Kidney epithelial cell (primary cell): ENCODE measurements around the gene BUB3. TPM values are rescaled to one million over a fixed set of nuclear protein-coding genes. Genes with fewer than 3 reads are reported as not detected.

ENCODE experiments used
- DNase-seq: peaks from one replicate; pipeline ENCODE4 v3.0.0-alpha.2; 2010; ENCODE audit warnings: low read depth
- H3K27me3 ChIP-seq: 2 replicates; pipeline ENCODE4 v1.6.0; 2011; ENCODE audit warnings: low read length; ENCODE audit not compliant: control insufficient read depth, insufficient read depth
- H3K36me3 ChIP-seq: 2 replicates; pipeline ENCODE4 v1.5.1; 2011; ENCODE audit warnings: low read length; ENCODE audit not compliant: control insufficient read depth, insufficient read depth
- H3K4me3 ChIP-seq: 2 replicates; pipeline ENCODE4 v1.5.1; 2011; ENCODE audit warnings: low read depth, mild to moderate bottlenecking, control low read depth, low read length
- total RNA-seq: library from RNA; depleted of rRNA; stranded (reverse); fragments of >200 nt; gene quantifications from 2 replicates; pipeline ENCODE4 v1.2.3, GENCODE V29; 2015
- TF ChIP-seq, protein P1 (sequence below): IDR thresholded peaks from 2 replicates; pipeline ENCODE4 v1.5.1; 2011; ENCODE audit warnings: mild to moderate bottlenecking, moderate library complexity, low read length, control low read depth, inconsistent platforms; ENCODE audit not compliant: insufficient read depth, poor library complexity, severe bottlenecking

BUB3 gene
- total RNA-seq, 1 donor from 2014 or later, result 153 TPM

DNA sequence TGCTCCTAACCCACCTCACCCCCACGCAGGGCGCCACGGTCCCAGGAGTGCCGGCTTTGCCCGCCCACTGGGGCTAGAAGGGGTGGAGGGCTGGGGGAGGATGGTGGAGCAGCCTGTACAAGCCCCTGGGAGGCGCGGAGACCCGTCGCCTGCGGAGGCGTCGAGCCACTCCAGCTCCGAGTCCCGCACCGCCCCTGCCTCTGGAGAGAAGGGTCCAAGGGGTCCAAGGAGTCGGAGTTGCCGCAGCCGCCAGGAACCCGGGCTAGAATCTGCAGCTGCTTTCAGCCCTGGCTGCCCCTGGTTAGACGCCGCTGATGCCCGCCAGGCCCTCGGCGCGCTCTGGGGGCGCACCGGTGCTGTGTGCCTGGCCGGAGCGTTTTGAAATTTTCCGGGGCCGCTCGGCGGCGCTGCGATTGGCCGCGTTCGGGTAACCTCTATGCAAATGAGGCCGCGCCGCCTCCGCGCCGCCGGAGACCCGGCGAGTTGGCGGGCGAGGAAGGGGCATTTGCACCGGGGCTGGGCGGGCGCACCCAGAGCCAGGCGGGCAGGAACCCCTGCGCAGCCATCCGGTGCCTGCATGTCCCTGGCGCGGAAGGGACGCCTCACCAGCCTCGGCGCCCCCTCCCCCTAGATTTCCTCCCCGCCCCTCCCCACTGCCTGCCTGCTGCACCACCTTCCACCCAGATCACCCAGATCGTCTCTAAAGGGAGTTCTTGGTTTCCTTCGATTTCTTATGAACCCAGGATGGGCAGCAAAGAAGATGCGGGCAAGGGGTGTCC lies 6.4 kb upstream of the BUB3 start, which contains the start of gene HMX2:
Gene HMX2 (plus strand): TSS at position 502 of the 779 bp plus-strand sequence. CDS start 243 bp downstream, at position 745.
- H3K36me3 ChIP-seq, result no peaks in the 10 kb centered on the region
- no peak within 1 kb of the TSS for H3K4me3 ChIP-seq
- H3K27me3 ChIP-seq, result peaks cover 93% of the 10 kb centered on the region
- DNase-seq, result no peak
- TF ChIP-seq, protein P1, sequence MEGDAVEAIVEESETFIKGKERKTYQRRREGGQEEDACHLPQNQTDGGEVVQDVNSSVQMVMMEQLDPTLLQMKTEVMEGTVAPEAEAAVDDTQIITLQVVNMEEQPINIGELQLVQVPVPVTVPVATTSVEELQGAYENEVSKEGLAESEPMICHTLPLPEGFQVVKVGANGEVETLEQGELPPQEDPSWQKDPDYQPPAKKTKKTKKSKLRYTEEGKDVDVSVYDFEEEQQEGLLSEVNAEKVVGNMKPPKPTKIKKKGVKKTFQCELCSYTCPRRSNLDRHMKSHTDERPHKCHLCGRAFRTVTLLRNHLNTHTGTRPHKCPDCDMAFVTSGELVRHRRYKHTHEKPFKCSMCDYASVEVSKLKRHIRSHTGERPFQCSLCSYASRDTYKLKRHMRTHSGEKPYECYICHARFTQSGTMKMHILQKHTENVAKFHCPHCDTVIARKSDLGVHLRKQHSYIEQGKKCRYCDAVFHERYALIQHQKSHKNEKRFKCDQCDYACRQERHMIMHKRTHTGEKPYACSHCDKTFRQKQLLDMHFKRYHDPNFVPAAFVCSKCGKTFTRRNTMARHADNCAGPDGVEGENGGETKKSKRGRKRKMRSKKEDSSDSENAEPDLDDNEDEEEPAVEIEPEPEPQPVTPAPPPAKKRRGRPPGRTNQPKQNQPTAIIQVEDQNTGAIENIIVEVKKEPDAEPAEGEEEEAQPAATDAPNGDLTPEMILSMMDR, result no peak

DNA sequence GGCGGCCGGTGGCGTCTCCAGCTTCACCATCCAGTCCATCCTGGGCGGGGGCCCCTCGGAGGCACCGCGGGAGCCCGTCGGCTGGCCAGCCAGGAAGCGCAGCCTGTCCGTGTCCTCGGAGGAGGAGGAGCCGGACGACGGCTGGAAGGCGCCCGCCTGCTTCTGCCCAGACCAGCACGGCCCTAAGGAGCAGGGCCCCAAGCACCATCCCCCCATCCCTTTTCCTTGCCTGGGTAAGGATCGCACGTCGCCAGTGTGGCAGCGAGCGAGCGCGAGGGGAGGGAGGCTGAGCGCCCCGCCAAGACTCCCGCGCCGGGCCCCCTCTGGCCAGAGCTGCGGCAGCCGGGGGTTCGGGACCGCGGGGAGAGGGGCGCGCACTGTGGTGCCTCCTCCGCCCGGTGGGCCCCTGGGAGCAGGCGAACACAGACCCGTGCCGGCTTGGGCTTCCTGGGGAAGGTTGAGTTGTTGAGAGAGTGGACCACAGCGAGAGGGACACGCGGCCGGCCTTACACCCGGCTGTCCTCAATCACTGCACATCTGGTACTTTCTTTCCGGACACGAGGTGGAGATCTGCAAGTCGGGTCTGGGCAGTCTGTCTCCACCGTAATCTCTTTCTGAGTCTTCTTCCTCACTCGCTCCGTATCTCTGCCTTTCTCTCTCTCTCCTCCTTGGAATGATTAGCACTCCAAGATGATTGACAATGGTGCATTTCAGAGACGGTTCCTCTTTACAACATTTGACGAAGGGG lies 5.6 kb upstream of the BUB3 start:
- Histone ChIP-seq H3K36me3 (no peaks in the 10 kb centered on the region), H3K27me3 (peaks cover 89% of the 10 kb centered on the region), H3K4me3 (no peak overlapping the region)
- no peak for DNase-seq
- TF ChIP-seq, protein P1, result no peak

DNA sequence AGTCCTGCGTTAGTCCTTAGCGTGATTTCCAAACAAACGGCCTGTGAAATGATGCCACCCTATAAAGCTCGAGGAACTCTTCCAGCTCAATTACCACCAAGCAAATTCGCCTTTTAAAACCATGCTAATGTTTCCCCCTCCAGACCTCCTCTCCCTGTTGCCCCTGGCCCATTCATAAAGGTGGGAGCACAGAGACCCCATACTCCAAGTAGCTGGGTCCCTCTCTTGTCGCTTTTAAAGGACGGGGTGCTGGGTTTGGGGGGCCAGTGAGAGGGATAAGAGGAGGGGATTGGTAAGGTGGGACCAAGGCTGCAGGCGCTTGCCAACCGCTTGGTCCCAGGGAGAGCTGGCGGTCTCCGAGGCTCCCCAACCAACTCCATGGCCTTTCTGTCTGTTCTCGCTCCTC lies 5.0 kb upstream of the BUB3 start:
- peaks cover 84% of the 10 kb centered on the region for H3K27me3 ChIP-seq
- DNase-seq, result no peak
- H3K36me3 ChIP-seq, result no peaks in the 10 kb centered on the region
- H3K4me3 ChIP-seq, result no peak overlapping the region
- TF ChIP-seq, protein P1, result no peak

DNA sequence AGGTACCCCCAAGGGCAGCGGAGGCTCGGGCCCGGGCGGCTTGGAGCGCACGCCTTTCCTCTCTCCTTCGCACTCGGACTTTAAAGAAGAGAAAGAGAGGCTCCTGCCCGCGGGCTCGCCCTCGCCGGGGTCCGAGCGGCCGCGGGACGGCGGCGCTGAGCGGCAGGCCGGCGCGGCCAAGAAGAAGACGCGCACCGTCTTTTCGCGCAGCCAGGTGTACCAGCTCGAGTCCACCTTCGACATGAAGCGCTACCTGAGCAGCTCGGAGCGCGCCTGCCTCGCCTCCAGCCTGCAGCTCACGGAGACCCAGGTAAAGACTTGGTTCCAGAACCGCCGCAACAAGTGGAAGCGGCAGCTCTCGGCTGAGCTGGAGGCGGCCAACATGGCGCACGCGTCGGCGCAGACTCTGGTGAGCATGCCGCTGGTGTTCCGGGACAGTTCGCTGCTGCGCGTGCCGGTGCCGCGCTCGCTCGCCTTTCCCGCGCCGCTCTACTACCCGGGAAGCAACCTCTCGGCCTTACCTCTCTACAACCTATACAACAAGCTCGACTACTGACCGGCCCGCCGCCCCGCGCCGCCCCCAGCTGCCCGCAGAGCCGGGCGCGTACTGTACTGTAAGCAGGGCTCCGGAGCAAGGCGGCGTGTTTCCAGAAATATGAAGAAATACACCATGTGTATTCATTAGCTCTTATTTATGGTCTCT lies 4.5 kb upstream of the BUB3 start:
- Histone ChIP-seq H3K27me3 (peaks cover 78% of the 10 kb centered on the region), H3K36me3 (no peaks in the 10 kb centered on the region), H3K4me3 (peak overlapping the region; percentile 22)
- DNase-seq, result no peak
- TF ChIP-seq, protein P1, result no peak

DNA sequence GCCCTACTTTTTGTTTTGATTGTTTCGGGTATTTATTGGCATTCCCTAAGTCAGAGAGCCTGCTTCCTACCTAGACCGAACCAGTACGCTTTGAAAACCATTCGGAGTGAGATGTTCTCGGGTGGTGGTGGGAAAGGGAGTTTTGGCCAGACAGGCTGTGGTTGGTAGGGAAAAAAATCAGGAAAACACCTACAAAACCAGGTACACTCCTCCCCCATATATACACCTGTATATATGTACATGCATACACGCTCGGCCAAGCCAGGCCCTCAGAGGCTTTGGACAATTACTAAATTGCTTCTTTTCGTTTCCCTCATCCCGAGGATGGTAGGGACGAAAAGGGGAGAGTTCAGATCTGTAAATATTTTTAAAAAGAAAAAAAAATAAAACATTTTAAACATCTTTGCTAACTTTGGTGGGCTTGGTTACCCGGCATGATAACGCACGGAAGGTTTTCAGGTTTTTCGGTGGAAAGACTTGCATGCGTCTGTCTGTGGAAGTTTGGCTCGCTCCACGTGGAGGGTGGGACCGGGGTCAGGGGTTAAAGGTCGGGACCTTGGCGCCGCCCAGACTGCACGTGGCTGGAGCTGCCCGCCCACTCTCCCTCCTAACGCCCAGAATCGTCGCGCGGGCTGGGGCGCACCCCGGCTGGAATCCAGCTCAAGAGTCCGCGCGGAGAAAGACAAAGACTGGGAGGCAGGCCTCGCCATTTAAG lies 3.8 kb upstream of the BUB3 start:
- H3K4me3 ChIP-seq, result no peak overlapping the region
- peaks cover 71% of the 10 kb centered on the region for H3K27me3 ChIP-seq
- TF ChIP-seq, protein P1, result no peak
- no peak for DNase-seq
- H3K36me3 ChIP-seq, result no peaks in the 10 kb centered on the region
